HG03432 (cell line): ENCODE data around the gene SLC39A10.
"Not testable (repeated sequence)": the region's sequence is repeated elsewhere in the genome, so short reads cannot be mapped to it uniquely, and the experiment has no call there.

Source experiments
- ATAC-seq: cut with Tn5 transposase; IDR thresholded peaks from one replicate; pipeline ENCODE4 v1.9.1; 2021; ENCODE audit warnings: mild to moderate bottlenecking, moderate library complexity; ENCODE audit not compliant: unreplicated experiment

Gene SLC39A10

GRCh38 chr2:195670191-195670590 lies 13.2 kb downstream of the SLC39A10 start:
- ATAC-seq = no peak

GRCh38 chr2:195671563-195671962 lies 14.5 kb downstream of the SLC39A10 start:
- no peak for ATAC-seq

GRCh38 chr2:195672674-195673073 lies 15.6 kb downstream of the SLC39A10 start:
- no peak for ATAC-seq

- no peak for ATAC-seq
These were observed 17.6 kb downstream of the SLC39A10 start for GRCh38 chr2:195674491-195675221.

- no peak for ATAC-seq
These were observed 18.9 kb downstream of the SLC39A10 start for GRCh38 chr2:195675783-195676427.

- ATAC-seq = no peak
These were observed 20.3 kb downstream of the SLC39A10 start for GRCh38 chr2:195677290-195677689.

- ATAC-seq = no peak
These were observed 20.9 kb downstream of the SLC39A10 start for GRCh38 chr2:195677884-195678283.

- ATAC-seq = no peak
These were observed 25.1 kb downstream of the SLC39A10 start for GRCh38 chr2:195682077-195682476.

- no peak for ATAC-seq
These were observed 26.1 kb downstream of the SLC39A10 start for GRCh38 chr2:195683174-195683573.

- ATAC-seq = no peak
These were observed 29.5 kb downstream of the SLC39A10 start for GRCh38 chr2:195686564-195686963.

GRCh38 chr2:195687320-195688086 lies 30.5 kb downstream of the SLC39A10 start:
- no peak for ATAC-seq

- not testable (repeated sequence) for ATAC-seq
These were observed 35.5 kb downstream of the SLC39A10 start for GRCh38 chr2:195692531-195692930.

- no peak for ATAC-seq
These were observed 37.5 kb downstream of the SLC39A10 start for GRCh38 chr2:195694553-195694952.

- no peak for ATAC-seq
These were observed 38.1 kb downstream of the SLC39A10 start for GRCh38 chr2:195695002-195695631.

GRCh38 chr2:195696012-195696411 lies 39.0 kb downstream of the SLC39A10 start:
- ATAC-seq = no peak

- peak; percentile 50 for ATAC-seq
These were observed 40.7 kb downstream of the SLC39A10 start for GRCh38 chr2:195697681-195698220.

GRCh38 chr2:195700480-195700879 lies 43.5 kb downstream of the SLC39A10 start:
- no peak for ATAC-seq

- ATAC-seq = no peak
These were observed 49.3 kb downstream of the SLC39A10 start for GRCh38 chr2:195706161-195706900.

GRCh38 chr2:195709901-195710806 lies 53.1 kb downstream of the SLC39A10 start:
- no peak for ATAC-seq
